ENCODE data around the gene DOCK11.

- TF ChIP-seq EZH2 (IDR thresholded peaks at IDR 0.05; ENCODE audit: insufficient read depth, poor library complexity, severe bottlenecking) (no peak), EZH2phosphoT487 (IDR thresholded peaks at IDR 0.05; ENCODE audit: insufficient read depth, low read depth) (no peak)
Measured at GRCh38 chrX:118554511-118554910, 58.9 kb downstream of the DOCK11 start.
